HepG2 (cell line): ENCODE measurements around the gene C19orf38. TPM values are rescaled to one million over a fixed set of nuclear protein-coding genes. Genes with fewer than 3 reads are reported as not detected.

Experiments used
- ERF ChIP-seq: IDR thresholded peaks from 2 replicates; pipeline ENCODE4 v1.6.1; 2018; ENCODE audit warnings: missing biosample characterization, missing genetic modification reagents
- HDAC6 ChIP-seq: fragments of 200-600 bp; sonication (generic); IDR thresholded peaks from 2 replicates; pipeline ENCODE4 v1.7.0; 2017; ENCODE audit warnings: mild to moderate bottlenecking, antibody characterized with exemption, low read length, low read depth
- HMGXB4 ChIP-seq, 2 experiments: sonication (generic) in 1 of 2; formaldehyde crosslinking in 1 of 2; IDR thresholded peaks; 2 replicates each; pipeline versions ENCODE4 v1.4.0 to v1.6.1; 2018 to 2020; ENCODE audit warnings: missing genetic modification reagents in 2 of 2, borderline replicate concordance in 1 of 2, low read depth in 1 of 2, mild to moderate bottlenecking in 1 of 2, missing biosample characterization in 1 of 2
- MYC ChIP-seq: sonication (generic); formaldehyde crosslinking; IDR thresholded peaks from 2 replicates; pipeline ENCODE4 v1.9.0; 2021; ENCODE audit warnings: missing genetic modification reagents, borderline replicate concordance
- SMAD1 ChIP-seq: sonication (generic); formaldehyde crosslinking; IDR thresholded peaks from 2 replicates; pipeline ENCODE4 v1.4.0; 2020; ENCODE audit warnings: missing genetic modification reagents, low read depth, mild to moderate bottlenecking, borderline replicate concordance
- SNAI1 ChIP-seq: sonication (generic); formaldehyde crosslinking; IDR thresholded peaks from 2 replicates; pipeline ENCODE4 v1.5.0; 2020; ENCODE audit warnings: mild to moderate bottlenecking, missing genetic modification reagents, borderline replicate concordance
- ZEB1 ChIP-seq: IDR thresholded peaks from 2 replicates; pipeline ENCODE4 v1.6.1; 2012; ENCODE audit warnings: mild to moderate bottlenecking, low read depth, inconsistent platforms; ENCODE audit not compliant: insufficient replicate concordance
- ZFP82 ChIP-seq: sonication (generic); formaldehyde crosslinking; IDR thresholded peaks from 2 replicates; pipeline ENCODE4 v1.5.1; 2020; ENCODE audit warnings: mild to moderate bottlenecking, missing genetic modification reagents, borderline replicate concordance
- ZNF138 ChIP-seq: sonication (generic); formaldehyde crosslinking; IDR thresholded peaks from 2 replicates; pipeline ENCODE4 v1.5.0; 2020; ENCODE audit warnings: mild to moderate bottlenecking, low read depth, missing genetic modification reagents
- ZNF17 ChIP-seq: sonication (generic); formaldehyde crosslinking; IDR thresholded peaks from 2 replicates; pipeline ENCODE4 v1.5.0; 2020; ENCODE audit warnings: mild to moderate bottlenecking, missing genetic modification reagents
- ZNF609 ChIP-seq: sonication (generic); formaldehyde crosslinking; IDR thresholded peaks from 2 replicates; pipeline ENCODE4 v1.4.0; 2020; ENCODE audit warnings: mild to moderate bottlenecking, missing genetic modification reagents, borderline replicate concordance
- ZNF724P ChIP-seq: sonication (generic); formaldehyde crosslinking; IDR thresholded peaks from 2 replicates; pipeline ENCODE4 v1.8.0; 2022; ENCODE audit warnings: missing genetic modification reagents, borderline replicate concordance
- ZSCAN29 ChIP-seq: sonication (generic); formaldehyde crosslinking; conservative IDR thresholded peaks from 2 replicates; pipeline ENCODE4 v1.4.0; 2020; ENCODE audit warnings: mild to moderate bottlenecking, missing genetic modification reagents
- polyA plus RNA-seq, 8 experiments: library from polyadenylated mRNA; depleted of rRNA in 3 of 8; stranded (reverse) in 7 of 8; unstranded in 1 of 8; fragments of >200 nt; fragmentation: Illumina TruSeq in 4 of 8; extraction: Trizol in 4 of 8; gene quantifications; 2 replicates each; pipeline versions ENCODE4 v1.2.1 to v1.2.3, GENCODE V29; 2011 to 2016; ENCODE audit warnings: low read depth in 4 of 8, missing spikeins in 1 of 8, mixed read lengths in 1 of 8; ENCODE audit not compliant: insufficient read depth in 1 of 8
- total RNA-seq, 5 experiments: library from RNA; depleted of rRNA; stranded (reverse); fragments of >200 nt; fragmentation: Illumina TruSeq; extraction: Trizol; gene quantifications; 2 replicates each; pipeline ENCODE4 v1.2.3, GENCODE V29; 2016; ENCODE audit warnings: low read depth in 1 of 5
- TF ChIP-seq, protein P1 (sequence below): sonication (generic); formaldehyde crosslinking; IDR thresholded peaks from 2 replicates; pipeline ENCODE4 v1.4.0; 2020; ENCODE audit warnings: missing genetic modification reagents
- TF ChIP-seq, protein P2 (sequence below): sonication (generic); formaldehyde crosslinking; IDR thresholded peaks from 2 replicates; pipeline ENCODE4 v1.4.0; 2020; ENCODE audit warnings: missing genetic modification reagents, borderline replicate concordance
- TF ChIP-seq, protein P3 (sequence below): sonication (generic); formaldehyde crosslinking; IDR thresholded peaks from 2 replicates; pipeline ENCODE4 v1.4.0; 2020; ENCODE audit warnings: low read depth, mild to moderate bottlenecking, missing genetic modification reagents

C19orf38 gene
- total and polyA plus RNA-seq, 2 of the 13 experiments (the other 11 are each of a cell fraction or from before 2014, with no cell fraction given): 0.11 TPM; not detected in 1

- TF ChIP-seq HMGXB4 (CRISPR knock-in tag; IDR thresholded peaks at IDR 0.05; ENCODE audit: borderline replicate concordance in 1 of 2, low read depth in 1 of 2) (peak; percentile 53; a peak in 3 of 4 replicates), ZSCAN29 (peak; percentile 90; the same call in 1 of the 2 replicates), MYC (peak; percentile 24; the same call in 1 of the 2 replicates), ERF (CRISPR knock-in tag) (peak; percentile 59; the same call in 1 of the 2 replicates), ZNF17 (CRISPR knock-in tag) (no peak), HDAC6 (0 out of 2 replicates have a peak, but pooled peaks have one; percentile 70), SMAD1 (CRISPR knock-in tag) (0 out of 2 replicates have a peak, but pooled peaks have one; percentile 42), ZEB1 (peak; percentile 17), ZNF609 (CRISPR knock-in tag) (peak; percentile 71), ZFP82 (CRISPR knock-in tag) (0 out of 2 replicates have a peak, but pooled peaks have one; percentile 42), ZNF138 (CRISPR knock-in tag) (peak; percentile 44; the same call in 1 of the 2 replicates), ZNF724P (peak; percentile 41; the same call in 1 of the 2 replicates), SNAI1 (no peak)
- TF ChIP-seq, protein P1, sequence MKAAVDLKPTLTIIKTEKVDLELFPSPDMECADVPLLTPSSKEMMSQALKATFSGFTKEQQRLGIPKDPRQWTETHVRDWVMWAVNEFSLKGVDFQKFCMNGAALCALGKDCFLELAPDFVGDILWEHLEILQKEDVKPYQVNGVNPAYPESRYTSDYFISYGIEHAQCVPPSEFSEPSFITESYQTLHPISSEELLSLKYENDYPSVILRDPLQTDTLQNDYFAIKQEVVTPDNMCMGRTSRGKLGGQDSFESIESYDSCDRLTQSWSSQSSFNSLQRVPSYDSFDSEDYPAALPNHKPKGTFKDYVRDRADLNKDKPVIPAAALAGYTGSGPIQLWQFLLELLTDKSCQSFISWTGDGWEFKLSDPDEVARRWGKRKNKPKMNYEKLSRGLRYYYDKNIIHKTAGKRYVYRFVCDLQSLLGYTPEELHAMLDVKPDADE: peak; percentile 11; the same call in 1 of the 2 replicates
- TF ChIP-seq, protein P2, sequence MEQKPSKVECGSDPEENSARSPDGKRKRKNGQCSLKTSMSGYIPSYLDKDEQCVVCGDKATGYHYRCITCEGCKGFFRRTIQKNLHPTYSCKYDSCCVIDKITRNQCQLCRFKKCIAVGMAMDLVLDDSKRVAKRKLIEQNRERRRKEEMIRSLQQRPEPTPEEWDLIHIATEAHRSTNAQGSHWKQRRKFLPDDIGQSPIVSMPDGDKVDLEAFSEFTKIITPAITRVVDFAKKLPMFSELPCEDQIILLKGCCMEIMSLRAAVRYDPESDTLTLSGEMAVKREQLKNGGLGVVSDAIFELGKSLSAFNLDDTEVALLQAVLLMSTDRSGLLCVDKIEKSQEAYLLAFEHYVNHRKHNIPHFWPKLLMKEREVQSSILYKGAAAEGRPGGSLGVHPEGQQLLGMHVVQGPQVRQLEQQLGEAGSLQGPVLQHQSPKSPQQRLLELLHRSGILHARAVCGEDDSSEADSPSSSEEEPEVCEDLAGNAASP (CRISPR knock-in tag): 0 out of 2 replicates have a peak, but pooled peaks have one; percentile 6
- TF ChIP-seq, protein P3, sequence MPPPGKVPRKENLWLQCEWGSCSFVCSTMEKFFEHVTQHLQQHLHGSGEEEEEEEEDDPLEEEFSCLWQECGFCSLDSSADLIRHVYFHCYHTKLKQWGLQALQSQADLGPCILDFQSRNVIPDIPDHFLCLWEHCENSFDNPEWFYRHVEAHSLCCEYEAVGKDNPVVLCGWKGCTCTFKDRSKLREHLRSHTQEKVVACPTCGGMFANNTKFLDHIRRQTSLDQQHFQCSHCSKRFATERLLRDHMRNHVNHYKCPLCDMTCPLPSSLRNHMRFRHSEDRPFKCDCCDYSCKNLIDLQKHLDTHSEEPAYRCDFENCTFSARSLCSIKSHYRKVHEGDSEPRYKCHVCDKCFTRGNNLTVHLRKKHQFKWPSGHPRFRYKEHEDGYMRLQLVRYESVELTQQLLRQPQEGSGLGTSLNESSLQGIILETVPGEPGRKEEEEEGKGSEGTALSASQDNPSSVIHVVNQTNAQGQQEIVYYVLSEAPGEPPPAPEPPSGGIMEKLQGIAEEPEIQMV: 0 out of 2 replicates have a peak, but pooled peaks have one; percentile 34
Measured at GRCh38 chr19:10835754-10836478, 12.3 kb upstream of the C19orf38 start, which contains the start of gene TMED1 (continued).
